K562 (cell line): Measurements from ENCODE around the gene CCDC117. TPM values are rescaled to one million over a fixed set of nuclear protein-coding genes. Genes with fewer than 3 reads are reported as not detected.

Experiments
- ATAC-seq: fragments of 200-7000 bp; cut with Tn5 transposase; 3 replicates; pipeline ENCODE4 v1.9.1; 2020; ENCODE audit warnings: moderate library complexity
- BruUV-seq: library from RNA; stranded (reverse); fragments of 400-500 nt; replicated peaks from 2 replicates; lab custom pipeline; 2021; lab: Mats Ljungman, UMichigan
- CTCF ChIA-PET: fragments of 300-600 bp; formaldehyde crosslinking; extraction: SDS; loops from one replicate; lab custom pipeline; 2021; ENCODE audit warnings: low intra/inter-chr PET ratio; lab: Yijun Ruan, JAX
- POLR2A ChIA-PET: fragments of 300-600, 350-650 bp; sonication (Branson Sonifier 250); formaldehyde crosslinking; extraction: SDS; loops from one replicate; lab custom pipeline; 2021; ENCODE audit warnings: antibody characterized with exemption, inconsistent platforms; lab: Yijun Ruan, JAX
- DNase-seq, 4 experiments: peaks; one replicate each; pipeline versions ENCODE4 v3.0.0 to v3.0.0-alpha.2; 2011 to 2018; ENCODE audit warnings: low spot score in 3 of 4, mixed read lengths in 3 of 4; ENCODE audit errors: extremely low read depth in 1 of 4
- FAIRE-seq: peaks from 2 replicates; lab custom pipeline; 2011; peaks lifted over from hg19 to GRCh38; lab: Jason Lieb, UNC
- H2AFZ ChIP-seq: 2 replicates; pipeline ENCODE4 v1.6.0; 2011; ENCODE audit warnings: low read depth, low read length, control low read depth, inconsistent platforms
- H3K27ac ChIP-seq: fragments of 200-600 bp; 3 replicates; pipeline ENCODE4 v1.8.0; 2011; ENCODE audit warnings: low read depth, mild to moderate bottlenecking, control low read depth, inconsistent platforms, low read length, moderate library complexity, mixed read lengths; ENCODE audit errors: extremely low read depth
- H3K27me3 ChIP-seq, 2 experiments: fragments of 300-600 bp in 1 of 2; 2 replicates in 1 of 2; 3 replicates in 1 of 2; pipeline versions ENCODE4 v1.6.0 to v1.8.0; 2011; ENCODE audit warnings: inconsistent platforms in 2 of 2, low read length in 2 of 2, mild to moderate bottlenecking in 1 of 2, mixed read lengths in 1 of 2, moderate library complexity in 1 of 2; ENCODE audit not compliant: control insufficient read depth in 2 of 2, insufficient read depth in 2 of 2
- H3K36me3 ChIP-seq: fragments of 300-600 bp; 3 replicates; pipeline ENCODE4 v1.8.0; 2011; ENCODE audit warnings: mild to moderate bottlenecking, low read length, inconsistent platforms; ENCODE audit not compliant: control insufficient read depth, insufficient read depth
- H3K4me1 ChIP-seq, 2 experiments: fragments of 200-600 bp in 1 of 2; replicated peaks in 1 of 2; 2 replicates in 1 of 2; 3 replicates in 1 of 2; pipeline versions ENCODE4 v1.5.1 to v1.8.0; 2011; ENCODE audit warnings: inconsistent platforms in 2 of 2, low read length in 2 of 2, mild to moderate bottlenecking in 1 of 2, mixed read lengths in 1 of 2, moderate library complexity in 1 of 2; ENCODE audit not compliant: control insufficient read depth in 2 of 2, insufficient read depth in 2 of 2
- H3K4me2 ChIP-seq: 2 replicates; pipeline ENCODE4 v1.6.1; 2011; ENCODE audit warnings: low read length, control low read depth, inconsistent platforms, mixed read lengths; ENCODE audit not compliant: insufficient read depth
- H3K4me3 ChIP-seq: fragments of 200-600 bp; sonication (generic), shearing (Covaris generic); 2 replicates; pipeline ENCODE4 v1.5.1; 2016; ENCODE audit warnings: control low read depth, inconsistent platforms
- H3K79me2 ChIP-seq: fragments of 200-600 bp; 3 replicates; pipeline ENCODE4 v1.8.0; 2011; ENCODE audit warnings: low read length, inconsistent platforms; ENCODE audit not compliant: control insufficient read depth, insufficient read depth
- H3K9ac ChIP-seq, 2 experiments: 2 replicates each; pipeline versions ENCODE4 v1.6.0 to v1.6.1; 2011; ENCODE audit warnings: low read depth in 2 of 2, low read length in 2 of 2, control low read depth in 1 of 2, inconsistent platforms in 1 of 2, mild to moderate bottlenecking in 1 of 2, mixed read lengths in 1 of 2; ENCODE audit not compliant: insufficient read depth in 1 of 2
- H3K9me1 ChIP-seq: one replicate; pipeline ENCODE4 v1.6.0; 2011; ENCODE audit warnings: inconsistent platforms, mild to moderate bottlenecking, low read length, moderate library complexity; ENCODE audit not compliant: control insufficient read depth, insufficient read depth
- H3K9me3 ChIP-seq: replicated peaks from 2 replicates; pipeline ENCODE4 v1.5.1; 2011; ENCODE audit warnings: low read depth, low read length, inconsistent platforms; ENCODE audit not compliant: control insufficient read depth, insufficient read depth
- H4K20me1 ChIP-seq: replicated peaks from 2 replicates; pipeline ENCODE4 v1.6.1; 2011; ENCODE audit warnings: low read length, inconsistent platforms, mixed read lengths; ENCODE audit not compliant: control insufficient read depth, insufficient read depth
- STAT6 ChIP-seq: sonication (generic); formaldehyde crosslinking; IDR thresholded peaks from 2 replicates; pipeline ENCODE4 v1.8.1; 2023; ENCODE audit warnings: mild to moderate bottlenecking, missing genetic modification reagents
- ZNF121 ChIP-seq: sonication (generic); formaldehyde crosslinking; conservative IDR thresholded peaks from 2 replicates; pipeline ENCODE4 v1.8.0; 2022; ENCODE audit warnings: missing genetic modification reagents
- ZNF431 ChIP-seq: sonication (generic); formaldehyde crosslinking; IDR thresholded peaks from 2 replicates; pipeline ENCODE4 v1.8.0; 2022; ENCODE audit warnings: mild to moderate bottlenecking, missing genetic modification reagents
- WGBS: fragments of 100-300 bp; shearing (Covaris generic); methylation state at CpG from one replicate; pipeline ENCODE4 v1.1.6; 2016; ENCODE audit warnings: low coverage, mixed read lengths; ENCODE audit not compliant: insufficient coverage; ENCODE audit errors: missing lambda C conversion rate; 5-methylcytosine and 5-hydroxymethylcytosine counted together
- in situ Hi-C: fragments of 300-500 bp; cut with MboI; formaldehyde crosslinking; loops from 4 replicates; pipeline ENCODE4 v1.15.0; 2018; ENCODE audit warnings: inconsistent platforms, mixed read lengths
- intact Hi-C: fragments of 100-400 bp; cut with micrococcal nuclease; formaldehyde crosslinking; loops from 2 replicates; pipeline ENCODE4 v1.14.2; 2022
- polyA plus RNA-seq, 8 experiments: library from polyadenylated mRNA; depleted of rRNA in 4 of 8; stranded (reverse) in 5 of 8; unstranded in 3 of 8; fragments of >200 nt; fragmentation: Nextera tagmentation in 2 of 8; fragmentation: Illumina TruSeq in 1 of 8; extraction: Ambion mirVana in 2 of 8; extraction: Trizol in 1 of 8; gene quantifications; 2 replicates each; pipeline versions ENCODE4 v1.2.1 to v1.2.3, GENCODE V29; 2011 to 2014; ENCODE audit warnings: inconsistent platforms in 1 of 8, missing spikeins in 1 of 8
- total RNA-seq, 7 experiments: library from RNA; depleted of rRNA in 6 of 7; stranded (reverse); fragments of >200 nt in 6 of 7; fragmentation: Illumina TruSeq in 2 of 7; extraction: Trizol in 2 of 7; gene quantifications; 2 replicates each; pipeline versions ENCODE4 v1.2.1 to v1.2.3, GENCODE V29; 2011 to 2021; ENCODE audit warnings: low replicate concordance in 1 of 7

The CCDC117 gene
- total and polyA plus RNA-seq, 9 of the 15 experiments (the other 6 are each of a cell fraction or from before 2014, with no cell fraction given): 5.7 to 23.3 (median 15.8) TPM

GRCh38 chr22:28774378-28774777 is 1.9 kb downstream of the CCDC117 start:
- H3K4me1 ChIP-seq: peaks cover 8 to 9% of the 10 kb centered on the region in 2 experiments; a peak in 3 of 5 replicates
- DNase-seq (no peak), FAIRE-seq (no peak), ATAC-seq (no peak)
- H3K27ac ChIP-seq: no peak overlapping the region
- H3K36me3 ChIP-seq: peaks cover 30% of the 10 kb centered on the region; the same call in 1 of the 3 replicates
- H3K9me1 ChIP-seq: no peaks in the 10 kb centered on the region
- 75% methylated on average over 1 of the region's 1 CpG for WGBS
- intact Hi-C loops (no loop called here), in situ Hi-C loops (no loop called here)
- H2AFZ ChIP-seq: no peak overlapping the region
- no peak overlapping the region for H3K4me3 ChIP-seq
- H4K20me1 ChIP-seq: no peaks in the 10 kb centered on the region
- H3K27me3 ChIP-seq: no peaks in the 10 kb centered on the region
- no peaks in the 10 kb centered on the region for H3K9me3 ChIP-seq
- POLR2A ChIA-PET: interaction anchor here (0.9 kb wide), 1 partner anchor 26 kb away, joined by 4 read pairs; the partner anchor contains the start of gene XBP1
- no peak overlapping the region for H3K4me2 ChIP-seq
- TF ChIP-seq ZNF431 (CRISPR knock-in tag) (no peak), ZNF121 (0 out of 2 replicates have a peak, but pooled peaks have one; percentile 33), STAT6 (CRISPR knock-in tag) (no peak)
- TF ChIP-seq, all 486 proteins: peak for 1
- Histone ChIP-seq H3K79me2 (peaks cover 45% of the 10 kb centered on the region), H3K9ac (no peak overlapping the region)
- no TSS peak for BruUV-seq
- CTCF ChIA-PET: no interaction called here
